IPS-11a (cell line): ENCODE results near the gene OSBPL2.

Source experiments
- H3K4me3 ChIP-seq: one replicate; pipeline ENCODE4 v1.5.1; 2013; ENCODE audit warnings: low read depth, low read length, control low read depth

OSBPL2 gene

GRCh38 chr20:62277253-62277652, 38.9 kb downstream of the OSBPL2 start:
- H3K4me3 ChIP-seq, result no peak overlapping the region

- no peak overlapping the region for H3K4me3 ChIP-seq
Measured at GRCh38 chr20:62280303-62280702, 42.0 kb downstream of the OSBPL2 start.

GRCh38 chr20:62281161-62281933, 43.0 kb downstream of the OSBPL2 start:
- no peak overlapping the region for H3K4me3 ChIP-seq

- no peak overlapping the region for H3K4me3 ChIP-seq
Measured at GRCh38 chr20:62282103-62282502, 43.8 kb downstream of the OSBPL2 start.

GRCh38 chr20:62282877-62283503, 44.7 kb downstream of the OSBPL2 start:
- H3K4me3 ChIP-seq, result no peak overlapping the region

DNA sequence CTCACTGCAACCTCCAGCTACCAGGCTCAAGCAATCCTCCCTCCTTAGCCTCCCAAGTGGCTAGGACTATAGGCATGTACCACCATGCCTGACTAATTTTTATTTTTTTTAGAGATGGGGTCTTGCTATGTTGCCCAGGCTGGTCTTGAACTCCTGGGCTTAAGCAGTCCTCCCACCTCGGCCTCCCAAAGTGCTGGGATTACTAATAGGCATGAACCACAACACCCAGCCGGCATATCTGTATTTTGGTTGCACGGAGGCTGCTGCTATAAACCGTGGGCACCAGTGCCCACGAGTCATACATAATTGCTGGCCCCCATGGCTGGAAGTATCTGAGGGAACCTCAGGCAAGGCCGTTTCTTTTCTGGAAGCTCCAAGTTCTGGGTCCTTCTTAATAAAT, 46.1 kb downstream of the OSBPL2 start:
- H3K4me3 ChIP-seq, result no peak overlapping the region

DNA sequence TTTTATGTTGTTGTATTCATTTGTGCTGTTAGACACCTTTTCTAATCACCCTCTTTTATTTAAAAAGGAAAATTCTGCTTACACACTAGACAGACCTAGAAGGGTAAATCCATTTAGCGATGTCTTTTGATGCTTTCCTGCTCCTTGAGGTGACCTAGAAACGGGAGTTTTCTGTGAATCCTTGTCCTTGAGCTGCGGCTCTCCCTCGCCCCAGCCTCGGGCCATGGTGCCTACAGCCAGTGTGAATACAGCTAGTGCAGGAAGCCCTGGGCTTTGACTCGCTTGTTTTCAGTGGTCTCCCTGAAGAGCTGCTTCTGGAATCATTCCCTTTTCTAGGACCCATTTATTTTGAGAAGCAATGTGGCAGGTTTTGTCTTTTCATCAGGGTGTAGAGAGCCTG, 46.8 kb downstream of the OSBPL2 start:
- no peak overlapping the region for H3K4me3 ChIP-seq

DNA sequence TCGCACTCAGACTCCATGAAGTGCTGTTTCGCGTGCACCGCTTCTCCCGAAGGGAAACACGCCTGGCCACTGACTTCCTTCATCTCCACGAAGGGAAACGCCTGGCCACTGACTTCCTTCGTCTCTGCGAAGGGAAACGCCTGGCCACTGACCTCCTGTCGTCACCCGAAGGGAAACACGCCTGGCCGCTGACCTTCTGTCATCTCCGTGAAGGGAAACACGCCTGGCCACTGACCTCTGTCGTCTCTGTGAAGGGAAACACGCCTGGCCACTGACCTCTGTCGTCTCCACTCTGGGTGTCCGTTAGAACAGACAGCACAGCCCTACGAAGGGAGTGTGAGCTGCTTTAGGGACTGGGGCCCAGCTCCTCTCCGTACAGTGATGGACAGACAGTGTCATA, 47.4 kb downstream of the OSBPL2 start:
- no peak overlapping the region for H3K4me3 ChIP-seq

DNA sequence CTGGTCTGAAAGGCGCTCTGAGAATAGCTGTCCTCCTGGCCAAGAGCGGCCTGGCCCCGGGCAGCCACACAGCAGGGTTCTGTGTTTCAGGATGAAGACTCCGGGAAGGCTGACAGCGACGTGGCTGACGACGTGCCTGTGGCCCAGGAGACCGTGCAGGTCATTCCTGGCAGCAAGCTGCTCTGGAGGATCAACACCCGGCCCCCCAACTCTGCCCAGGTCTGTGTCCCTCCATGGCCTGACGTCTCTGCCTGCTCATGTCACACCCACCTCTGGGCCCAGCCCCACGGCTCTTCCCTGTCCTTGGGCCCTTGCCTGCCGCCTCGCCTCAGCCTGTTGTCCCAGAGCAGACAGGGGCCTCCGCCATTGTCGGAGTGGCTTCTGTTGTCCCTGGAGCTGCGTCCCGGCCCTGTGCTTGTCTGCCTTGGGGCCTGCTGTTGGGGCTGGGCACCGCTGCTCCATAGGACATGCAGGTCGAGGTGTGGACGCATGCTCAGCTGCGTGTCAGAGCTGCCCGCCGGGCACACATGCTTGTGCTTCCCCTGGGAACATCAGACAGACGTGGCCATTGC, 48.3 kb downstream of the OSBPL2 start:
- H3K4me3 ChIP-seq, result no peak overlapping the region

DNA sequence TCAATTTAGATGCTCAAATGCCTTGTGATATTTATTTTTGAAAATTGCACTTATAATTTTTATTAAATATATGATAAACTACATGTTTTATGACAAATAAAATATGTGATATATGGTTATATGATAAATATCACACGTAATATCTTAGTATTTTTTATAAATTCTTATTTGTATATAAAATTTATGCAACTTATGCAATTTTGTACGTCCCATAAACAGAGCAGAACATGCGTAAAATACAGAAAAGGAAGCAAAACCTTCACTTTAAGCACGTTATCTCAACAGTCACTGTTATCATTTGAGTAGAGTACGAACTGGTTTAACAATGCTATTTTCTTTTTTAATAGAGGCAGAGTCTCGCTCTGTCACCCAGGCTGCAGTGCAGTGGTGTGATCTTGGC, 48.8 kb downstream of the OSBPL2 start:
- no peak overlapping the region for H3K4me3 ChIP-seq

GRCh38 chr20:62287759-62288534, 49.6 kb downstream of the OSBPL2 start:
- no peak overlapping the region for H3K4me3 ChIP-seq

GRCh38 chr20:62288535-62289105, 50.3 kb downstream of the OSBPL2 start:
- no peak overlapping the region for H3K4me3 ChIP-seq

GRCh38 chr20:62289131-62289530, 50.8 kb downstream of the OSBPL2 start:
- no peak overlapping the region for H3K4me3 ChIP-seq

DNA sequence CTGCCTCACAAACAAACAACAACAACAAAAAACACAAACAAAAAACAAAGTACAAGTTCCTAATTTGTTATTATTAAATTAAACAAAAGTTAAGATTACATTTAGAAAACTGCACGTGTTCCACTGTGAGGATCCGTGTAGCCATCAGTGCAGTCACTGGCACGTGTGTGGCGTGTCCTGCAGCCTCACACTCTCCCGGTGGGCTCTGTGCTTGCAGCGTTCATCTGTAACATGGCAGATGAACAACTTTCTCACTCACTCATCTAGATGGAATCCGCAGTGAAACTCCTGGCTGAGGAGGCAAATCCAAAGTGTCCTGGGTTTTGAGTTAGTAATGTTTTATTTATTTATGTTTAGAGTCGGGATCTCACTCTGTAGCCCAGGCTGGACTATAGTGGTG, 51.6 kb downstream of the OSBPL2 start:
- no peak overlapping the region for H3K4me3 ChIP-seq

DNA sequence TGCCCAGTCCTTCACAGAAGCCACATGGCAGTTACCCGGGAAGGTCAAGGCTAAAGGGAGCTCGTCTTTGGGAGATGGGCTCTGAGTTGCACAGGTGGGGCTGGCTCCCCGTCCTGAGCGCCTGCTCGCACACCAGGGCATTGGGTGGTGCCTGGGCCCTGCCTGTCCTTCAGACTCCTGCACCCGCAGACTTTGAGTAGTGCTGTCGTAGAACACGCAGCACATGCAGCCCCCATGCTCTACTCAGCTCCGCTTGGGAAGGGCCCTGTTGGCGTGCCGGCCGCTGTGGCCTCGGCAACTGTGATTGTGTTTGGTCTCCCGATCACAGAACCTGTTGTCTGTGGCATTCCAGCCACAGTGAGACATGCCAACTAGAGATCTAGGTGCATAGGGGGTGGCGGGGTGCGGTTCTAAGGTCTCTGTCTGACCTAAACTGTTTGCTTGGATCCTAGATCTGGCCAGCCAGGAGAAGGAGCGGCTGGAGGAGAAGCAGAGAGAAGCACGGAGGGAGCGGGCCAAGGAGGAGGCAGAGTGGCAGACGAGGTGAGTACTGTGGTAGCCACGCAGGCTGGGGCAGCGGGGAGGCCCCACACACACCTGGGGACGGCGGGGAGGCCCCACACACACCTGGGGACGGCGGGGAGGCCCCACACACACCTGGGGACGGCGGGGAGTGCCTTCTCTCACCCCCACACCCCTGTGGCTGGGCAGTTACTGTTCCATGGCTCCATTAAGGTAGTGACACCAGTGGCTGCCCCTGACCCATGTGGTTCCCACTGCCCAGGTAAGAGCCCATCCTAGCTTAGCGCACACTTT, 53.1 kb downstream of the OSBPL2 start:
- H3K4me3 ChIP-seq, result no peak overlapping the region

- H3K4me3 ChIP-seq, result no peak overlapping the region
Measured at GRCh38 chr20:62292108-62292507, 53.8 kb downstream of the OSBPL2 start.

DNA sequence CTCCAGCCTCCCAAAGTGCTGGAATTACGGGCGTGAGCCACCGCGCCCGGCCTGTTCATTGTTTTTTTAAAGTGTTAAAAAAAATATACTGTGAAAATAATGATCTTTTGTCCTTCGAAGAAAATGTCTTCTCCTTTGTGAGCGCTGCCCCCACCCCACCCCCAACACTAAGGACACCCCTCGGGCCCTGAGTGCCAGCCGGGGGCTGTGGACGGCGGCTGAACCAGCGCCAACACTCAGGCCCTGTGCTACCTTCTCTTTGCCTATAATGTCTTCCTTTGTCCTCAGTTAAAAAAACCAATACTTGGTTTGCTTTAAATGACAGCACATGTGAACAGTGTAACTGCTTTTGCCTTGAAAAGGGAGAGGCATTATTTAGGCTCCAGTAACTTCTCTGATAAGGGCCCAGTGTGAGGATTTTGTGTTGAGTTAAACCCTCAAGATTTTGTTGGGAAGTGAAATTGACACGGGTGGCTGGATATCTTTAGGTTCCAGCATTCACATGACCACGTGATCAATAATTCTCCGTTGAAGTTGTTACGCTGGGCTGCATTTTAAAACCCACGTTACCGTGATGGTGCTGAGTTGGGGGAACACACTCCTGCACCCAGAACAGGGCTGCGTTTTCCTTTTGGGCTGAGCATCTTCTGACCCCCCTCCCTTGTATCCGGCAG, 54.9 kb downstream of the OSBPL2 start:
- H3K4me3 ChIP-seq, result no peak overlapping the region

DNA sequence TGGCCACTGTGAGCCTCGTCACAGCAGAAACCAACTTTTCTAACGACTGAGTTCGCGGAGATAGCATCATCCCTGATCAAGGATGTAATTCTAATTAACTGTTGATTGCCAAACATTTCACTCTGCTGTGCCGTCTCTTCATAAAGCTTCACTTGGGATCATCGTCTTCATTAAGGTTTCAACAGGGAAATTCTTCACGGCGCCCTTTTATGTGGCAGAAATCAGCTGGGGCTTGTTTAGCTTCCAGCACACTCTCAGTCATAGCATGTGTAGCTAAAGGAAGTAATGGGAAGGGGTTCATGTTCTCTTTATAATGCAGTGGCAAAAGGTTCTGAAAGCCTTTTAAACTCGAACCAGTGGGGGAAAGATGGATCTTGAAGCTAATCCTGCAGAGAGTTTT, 55.6 kb downstream of the OSBPL2 start:
- no peak overlapping the region for H3K4me3 ChIP-seq

DNA sequence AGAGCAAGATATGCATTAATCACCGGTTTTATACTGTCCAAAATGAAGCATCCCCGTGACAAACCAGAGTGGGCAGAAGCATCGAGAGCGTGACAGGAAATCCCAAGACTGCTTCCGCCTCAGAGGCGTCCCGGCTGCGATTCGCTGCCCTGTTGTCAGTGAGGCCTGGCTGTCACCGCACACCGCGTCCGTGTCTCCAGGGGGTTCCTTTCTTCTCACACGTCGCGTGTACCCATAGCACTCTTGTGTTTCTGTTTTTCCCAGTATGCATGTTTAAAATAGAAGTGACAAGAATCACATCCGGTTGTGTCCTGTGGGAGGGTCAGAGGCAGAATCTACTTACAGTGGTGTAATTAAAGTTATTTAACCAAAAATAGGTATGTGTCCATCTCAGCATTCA, 56.2 kb downstream of the OSBPL2 start:
- H3K4me3 ChIP-seq, result no peak overlapping the region
